Common myeloid progenitor, CD34-positive (primary cell): ENCODE data around the gene TYRO3.

Source experiments
- CTCF ChIA-PET: fragments of 350-600 bp; sonication (Branson Sonifier 250); formaldehyde crosslinking; loops from one replicate; lab custom pipeline; 2021; ENCODE audit warnings: antibody characterized with exemption; lab: Charles Lee
- POLR2A ChIA-PET: fragments of 350-600 bp; sonication (Branson Sonifier 250); formaldehyde crosslinking; loops from one replicate; lab custom pipeline; 2021; ENCODE audit warnings: antibody characterized with exemption; lab: Charles Lee
- DNase-seq, 3 donors: peaks; one replicate each; pipeline versions ENCODE4 v3.0.0 to v3.0.0-alpha.2; 2013
- H3K27ac ChIP-seq, 2 experiments: 1 replicate in 1 of 2; 2 replicates in 1 of 2; pipeline ENCODE4 v1.7.0; 2013; ENCODE audit warnings: inconsistent platforms in 2 of 2, low read length in 2 of 2, mild to moderate bottlenecking in 2 of 2, low read depth in 1 of 2, moderate library complexity in 1 of 2; ENCODE audit not compliant: severe bottlenecking in 2 of 2, insufficient read depth in 1 of 2, poor library complexity in 1 of 2
- H3K27me3 ChIP-seq, 5 experiments: replicated peaks in 2 of 5; 1 replicate in 3 of 5; 2 replicates in 2 of 5; pipeline versions ENCODE4 v1.6.1 to v1.7.0; 2013; ENCODE audit warnings: low read length in 4 of 5, mild to moderate bottlenecking in 2 of 5, moderate library complexity in 2 of 5, inconsistent platforms in 1 of 5; ENCODE audit not compliant: insufficient read depth in 5 of 5, control insufficient read depth in 4 of 5
- H3K36me3 ChIP-seq, 4 experiments: 1 replicate in 2 of 4; 2 replicates in 2 of 4; pipeline versions ENCODE4 v1.6.1 to v1.7.0; 2013; ENCODE audit warnings: low read length in 3 of 4, control low read depth in 1 of 4, mild to moderate bottlenecking in 1 of 4; ENCODE audit not compliant: control insufficient read depth in 4 of 4, insufficient read depth in 4 of 4
- H3K4me1 ChIP-seq, 4 experiments: 1 replicate in 3 of 4; 2 replicates in 1 of 4; pipeline versions ENCODE4 v1.6.1 to v1.7.1; 2013; ENCODE audit warnings: low read length in 3 of 4, mild to moderate bottlenecking in 3 of 4, control low read depth in 1 of 4, inconsistent platforms in 1 of 4, moderate library complexity in 1 of 4; ENCODE audit not compliant: control insufficient read depth in 4 of 4, insufficient read depth in 4 of 4; ENCODE audit errors: control extremely low read depth in 1 of 4
- H3K4me3 ChIP-seq, 7 experiments: 1 replicate in 4 of 7; 2 replicates in 3 of 7; pipeline versions ENCODE4 v1.5.1 to v1.7.0; 2013; ENCODE audit warnings: mild to moderate bottlenecking in 7 of 7, low read length in 6 of 7, moderate library complexity in 6 of 7, inconsistent platforms in 2 of 7, low read depth in 2 of 7, control low read depth in 1 of 7; ENCODE audit not compliant: insufficient read depth in 4 of 7, control insufficient read depth in 1 of 7; ENCODE audit errors: extremely low read depth in 1 of 7
- H3K9me3 ChIP-seq, 5 experiments: 1 replicate in 4 of 5; 2 replicates in 1 of 5; pipeline versions ENCODE4 v1.6.1 to v1.7.1; 2013; ENCODE audit warnings: low read length in 4 of 5, mild to moderate bottlenecking in 2 of 5, inconsistent platforms in 1 of 5, low read depth in 1 of 5, moderate library complexity in 1 of 5; ENCODE audit not compliant: control insufficient read depth in 4 of 5, insufficient read depth in 2 of 5; ENCODE audit errors: control extremely low read depth in 1 of 5
- WGBS: methylation state at CpG from one replicate; pipeline ENCODE4 v1.1.5; 2013; ENCODE audit not compliant: insufficient coverage; 5-methylcytosine and 5-hydroxymethylcytosine counted together

TYRO3 gene

DNA sequence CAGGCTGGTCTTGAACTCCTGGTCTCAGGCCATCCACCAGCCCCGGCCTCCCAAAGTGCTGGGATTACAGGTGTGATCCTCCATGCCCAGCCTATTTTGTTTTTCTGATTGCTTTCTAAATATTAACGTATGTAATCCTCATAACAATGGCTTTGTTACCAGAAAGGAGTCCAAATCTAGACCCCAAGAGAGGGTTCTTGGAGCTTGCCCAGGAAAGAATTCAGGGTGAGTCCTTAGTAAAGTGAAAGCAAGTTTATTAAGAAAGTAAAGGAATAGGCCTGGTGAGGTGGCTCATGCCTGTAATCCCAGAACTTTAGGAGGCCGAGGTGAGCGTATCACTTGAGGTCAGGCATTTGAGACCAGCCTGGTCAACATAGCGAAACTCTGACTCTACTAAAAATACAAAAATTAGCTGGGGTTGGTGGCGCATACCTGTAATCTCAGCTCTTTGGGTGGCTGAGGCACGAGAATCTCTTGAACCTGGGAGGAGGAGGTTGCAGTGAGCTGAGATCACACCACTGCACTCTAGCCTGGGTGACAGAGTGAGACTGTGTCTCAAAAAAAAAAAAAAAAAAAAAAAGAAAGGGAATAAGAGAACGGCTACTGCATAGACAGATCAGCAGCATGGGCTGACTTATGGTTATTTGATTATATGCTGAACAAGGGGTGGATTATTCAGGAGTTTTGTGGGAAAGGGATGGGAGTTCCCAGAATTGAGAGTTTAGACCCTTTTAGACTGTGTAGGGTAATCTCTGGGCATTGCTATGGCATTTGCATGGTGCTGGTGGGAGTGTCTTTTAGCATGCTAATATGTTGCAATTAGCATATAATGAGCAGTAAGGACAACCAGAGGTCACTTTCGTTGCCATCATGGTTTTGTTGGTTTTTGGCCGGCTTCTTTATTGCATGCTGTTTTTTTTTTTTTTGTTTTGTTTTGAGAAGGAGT lies 36.1 kb downstream of the TYRO3 start:
- Histone ChIP-seq H3K9me3 (no peaks in the 10 kb centered on the region), H3K27me3 (peaks cover 0 to 3% (median 2%) of the 10 kb centered on the region in 5 experiments), H3K36me3 (no peaks in the 10 kb centered on the region), H3K27ac (no peak overlapping the region), H3K4me1 (no peaks in the 10 kb centered on the region), H3K4me3 (no peak overlapping the region)
- ChIA-PET CTCF (interaction anchor here (1.0 to 1.7 kb wide), 6 partner anchors 9 to 178 kb away, joined by 3 to 13 read pairs (median 5); no protein-coding TSS in a partner anchor), POLR2A (no interaction called here)
- WGBS: 96% methylated on average over 8 of the region's 10 CpGs
- DNase-seq: no peak

DNA sequence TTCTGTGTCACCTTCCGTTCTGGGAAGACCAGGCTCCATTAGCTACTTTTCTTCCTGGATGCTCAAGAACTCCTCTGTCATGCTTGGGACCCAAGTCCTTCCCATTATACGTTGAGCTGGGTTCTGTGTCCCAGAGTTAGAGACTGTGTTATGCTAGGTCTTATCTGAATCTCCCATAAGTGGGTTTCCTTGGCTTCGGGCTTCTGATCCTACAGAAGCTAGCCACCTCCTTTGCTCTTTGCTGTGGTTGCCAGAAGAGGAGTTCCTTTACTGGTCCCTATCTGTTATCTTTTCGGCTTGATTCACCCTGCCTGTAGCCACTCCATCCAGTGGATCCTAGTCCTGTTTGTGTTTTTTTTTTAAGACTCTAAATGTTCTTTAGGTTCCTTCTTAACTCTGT lies 38.0 kb downstream of the TYRO3 start:
- ChIA-PET CTCF (interaction anchor here (1.5 kb wide), 1 partner anchor 11 kb away, joined by 4 read pairs; no protein-coding TSS in a partner anchor), POLR2A (no interaction called here)
- no peaks in the 10 kb centered on the region for H3K27me3 ChIP-seq
- H3K4me1 ChIP-seq: no peaks in the 10 kb centered on the region
- no peak for DNase-seq
- H3K4me3 ChIP-seq: no peak overlapping the region
- WGBS: 100% methylated on average over 2 of the region's 4 CpGs
- no peak overlapping the region for H3K27ac ChIP-seq
- no peaks in the 10 kb centered on the region for H3K9me3 ChIP-seq
- H3K36me3 ChIP-seq: no peaks in the 10 kb centered on the region

- ChIA-PET POLR2A (no interaction called here), CTCF (interaction anchor here (1.7 kb wide), 1 partner anchor 175 kb away, joined by 3 read pairs; no protein-coding TSS in a partner anchor)
- WGBS: 100% methylated on average over 1 of the region's 5 CpGs
These were observed 38.8 kb downstream of the TYRO3 start for GRCh38 chr15:41597787-41598186.

DNA sequence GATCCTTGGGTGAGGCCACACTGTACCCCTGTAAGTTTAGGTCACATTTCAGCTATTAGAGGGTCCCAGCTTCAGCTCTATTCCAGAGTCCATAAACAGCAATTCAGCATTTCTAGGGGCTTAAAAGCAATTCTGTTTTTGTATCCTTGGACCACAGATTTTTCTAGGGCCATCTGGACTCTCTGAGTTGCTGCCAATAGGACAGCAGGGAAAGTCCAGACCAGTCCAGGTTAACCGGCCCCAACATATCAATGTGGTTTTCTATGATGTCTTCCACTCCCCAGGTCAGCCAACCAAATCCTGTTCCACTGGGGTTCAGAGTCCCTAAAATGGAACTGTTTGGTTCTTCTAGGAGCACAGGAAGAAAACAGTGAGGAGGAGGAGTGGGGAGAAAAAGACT lies 40.0 kb downstream of the TYRO3 start:
- no peaks in the 10 kb centered on the region for H3K36me3 ChIP-seq
- POLR2A ChIA-PET: no interaction called here
- peaks cover 0 to 2% (median 2%) of the 10 kb centered on the region in 4 experiments for H3K4me1 ChIP-seq
- CTCF ChIA-PET: interaction anchor here (1.2 to 1.7 kb wide), 2 partner anchors 174 to 212 kb away, joined by 3 read pairs; no protein-coding TSS in a partner anchor
- no peak overlapping the region for H3K27ac ChIP-seq
- WGBS: 86% methylated on average over 1 of the region's 1 CpG
- peaks cover 0 to 7% (median 0%) of the 10 kb centered on the region in 5 experiments for H3K27me3 ChIP-seq
- H3K9me3 ChIP-seq: no peaks in the 10 kb centered on the region
- H3K4me3 ChIP-seq: no peak overlapping the region
- no peak for DNase-seq

More at GRCh38 chr15:41597787-41598186, 38.8 kb downstream of the TYRO3 start:
- DNase-seq: no peak
- Histone ChIP-seq H3K4me1 (no peaks in the 10 kb centered on the region), H3K36me3 (no peaks in the 10 kb centered on the region), H3K27me3 (peaks cover 0 to 1% (median 0%) of the 10 kb centered on the region in 5 experiments), H3K9me3 (no peaks in the 10 kb centered on the region), H3K4me3 (no peak overlapping the region), H3K27ac (no peak overlapping the region)

- POLR2A ChIA-PET: no interaction called here
These were observed 44.5 kb downstream of the TYRO3 start for GRCh38 chr15:41603411-41603935.

DNA sequence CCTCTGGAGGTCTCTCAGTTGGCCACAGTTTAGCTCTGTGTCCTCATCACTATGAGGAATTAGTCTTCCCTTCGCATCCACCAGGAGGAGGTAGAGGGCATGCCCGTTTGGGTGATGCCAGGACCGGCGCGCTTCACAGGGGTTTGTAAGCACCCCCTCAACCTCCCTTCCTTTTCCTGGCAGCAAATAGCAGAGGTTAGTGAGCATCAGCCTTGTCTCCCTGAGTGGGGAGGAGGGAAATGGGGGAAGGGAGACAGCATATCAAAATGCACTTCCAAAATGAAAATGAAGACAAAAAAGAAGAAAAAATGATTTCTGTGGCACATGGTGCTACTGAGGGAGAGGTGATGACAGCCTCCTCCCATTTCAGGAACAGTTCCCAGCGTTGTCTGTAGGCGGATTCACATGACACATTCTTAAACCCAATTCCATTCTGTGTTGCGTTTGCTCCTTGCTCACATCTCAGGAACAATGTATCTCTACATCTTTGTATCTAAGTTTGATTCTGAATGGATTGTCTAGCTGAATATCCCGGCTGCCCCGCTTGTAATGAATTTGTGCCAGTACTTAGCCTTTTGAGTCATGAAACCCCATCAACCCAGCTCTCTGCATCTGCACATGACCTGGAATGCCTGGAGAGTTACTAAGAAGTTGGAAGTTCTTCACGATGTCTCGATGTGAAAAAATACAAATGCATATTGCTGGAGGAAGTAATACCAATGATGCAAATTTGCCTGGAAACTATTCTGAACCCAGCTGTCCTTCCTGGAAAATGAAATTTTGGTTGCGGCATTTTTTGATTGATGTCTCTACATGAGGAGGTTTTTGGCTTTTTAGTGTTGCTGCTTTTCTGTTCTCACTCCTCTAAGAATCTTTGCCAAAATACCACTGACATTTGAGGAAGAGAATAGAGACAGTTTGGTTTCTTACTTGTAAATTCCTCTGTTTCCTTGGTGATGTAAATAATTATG lies 45.2 kb downstream of the TYRO3 start:
- DNase-seq: peak; percentile 72 to 81 (median 78)
- Histone ChIP-seq H3K9me3 (no peaks in the 10 kb centered on the region), H3K27me3 (peaks cover 0 to 7% (median 0%) of the 10 kb centered on the region in 5 experiments), H3K4me3 (peak overlapping the region in 6 of 7 experiments; percentile 1 to 65 (median 24)), H3K27ac (no peak overlapping the region), H3K4me1 (peaks cover 0 to 9% (median 6%) of the 10 kb centered on the region in 4 experiments), H3K36me3 (no peaks in the 10 kb centered on the region)
- CTCF ChIA-PET: interaction anchor here (0.7 to 2.8 kb wide), 39 partner anchors 8 to 312 kb away, joined by 3 to 13 read pairs (median 4); partner anchors contain the start of genes MAPKBP1 and MGA
- POLR2A ChIA-PET: no interaction called here
- WGBS: 26% methylated on average over 4 of the region's 13 CpGs

More at GRCh38 chr15:41603411-41603935, 44.5 kb downstream of the TYRO3 start:
- Histone ChIP-seq H3K27me3 (peaks cover 0 to 7% (median 0%) of the 10 kb centered on the region in 5 experiments), H3K9me3 (no peaks in the 10 kb centered on the region), H3K27ac (no peak overlapping the region), H3K4me3 (peak overlapping the region in 1 of 7 experiments; percentile 37), H3K36me3 (no peaks in the 10 kb centered on the region), H3K4me1 (peaks cover 0 to 9% (median 6%) of the 10 kb centered on the region in 4 experiments)
- CTCF ChIA-PET: interaction anchor here (0.7 to 2.8 kb wide), 35 partner anchors 8 to 312 kb away, joined by 3 to 13 read pairs (median 4); partner anchors contain the start of genes MAPKBP1 and MGA
- no peak for DNase-seq
- WGBS: 86% methylated on average over 6 of the region's 6 CpGs
